ENCODE data around the gene NEDD4L.

NEDD4L gene

GRCh38 chr18:58144671-58145285, 100.8 kb downstream of the NEDD4L start:
- H3K9me3 ChIP-seq (ENCODE audit: insufficient read depth, low read depth, low read length), result peaks cover 2% of the 10 kb centered on the region
- no peak overlapping the region for H3K14ac ChIP-seq (ENCODE audit: low read length)
- H3K36me3 ChIP-seq (ENCODE audit: control insufficient read depth in 1 of 2, insufficient read depth in 2 of 2, low read length in 2 of 2), result no peaks in the 10 kb centered on the region
- H2AK5ac ChIP-seq (ENCODE audit: low read length), result no peak overlapping the region
- no peak overlapping the region for H3K27ac ChIP-seq (ENCODE audit: low read depth, low read length)
- no peak overlapping the region for H3K9ac ChIP-seq (ENCODE audit: low read length)
- H2BK12ac ChIP-seq (ENCODE audit: low read length), result no peak overlapping the region
- H3K4me3 ChIP-seq (ENCODE audit: low read depth, low read length), result no peak overlapping the region
- H4K8ac ChIP-seq (ENCODE audit: low read depth, low read length), result no peak overlapping the region
- H3K23ac ChIP-seq (ENCODE audit: low read length), result no peak overlapping the region
- no CpG with 5 or more reads among the region's 10 CpGs for WGBS (ENCODE audit: extremely low coverage, insufficient coverage, insufficient read length)
- H3K27me3 ChIP-seq (ENCODE audit: insufficient read depth, low read length), result no peaks in the 10 kb centered on the region
- H3K79me1 ChIP-seq (ENCODE audit: low read length), result no peaks in the 10 kb centered on the region
- H3K4me1 ChIP-seq (ENCODE audit: control insufficient read depth in 1 of 2, insufficient read depth in 2 of 2, low read length in 2 of 2), result peaks cover 4 to 6% of the 10 kb centered on the region in 2 experiments
- no peak overlapping the region for H2BK5ac ChIP-seq (ENCODE audit: low read depth, low read length, poor library complexity)
- no peak overlapping the region for H2AFZ ChIP-seq (ENCODE audit: insufficient read depth, low read length, poor library complexity)
- peaks cover 4% of the 10 kb centered on the region for H3K79me2 ChIP-seq (ENCODE audit: control insufficient read depth, insufficient read depth, low read length, poor library complexity)
- peak overlapping the region; percentile 16 for H2BK120ac ChIP-seq (ENCODE audit: insufficient read depth, low read length, poor library complexity)
- no peak for DNase-seq
- peak overlapping the region; percentile 25 for H3K18ac ChIP-seq (ENCODE audit: low read length)
- H3K4me2 ChIP-seq (ENCODE audit: low read length), result no peak overlapping the region
- H3K4ac ChIP-seq (ENCODE audit: low read depth, low read length), result no peak overlapping the region
- peak overlapping the region; percentile 16 for H4K91ac ChIP-seq (ENCODE audit: low read depth, low read length)
- H4K12ac ChIP-seq (ENCODE audit: low read depth, low read length), result no peak overlapping the region

GRCh38 chr18:58146099-58146498, 102.1 kb downstream of the NEDD4L start:
- H4K12ac ChIP-seq (ENCODE audit: low read depth, low read length), result no peak overlapping the region
- H2BK120ac ChIP-seq (ENCODE audit: insufficient read depth, low read length, poor library complexity), result no peak overlapping the region
- DNase-seq, result no peak
- no peak overlapping the region for H3K23ac ChIP-seq (ENCODE audit: low read length)
- H3K4ac ChIP-seq (ENCODE audit: low read depth, low read length), result no peak overlapping the region
- H3K4me3 ChIP-seq (ENCODE audit: low read depth, low read length), result no peak overlapping the region
- no peak overlapping the region for H2AFZ ChIP-seq (ENCODE audit: insufficient read depth, low read length, poor library complexity)
- H3K4me2 ChIP-seq (ENCODE audit: low read length), result no peak overlapping the region
- H3K27me3 ChIP-seq (ENCODE audit: insufficient read depth, low read length), result no peaks in the 10 kb centered on the region
- no peak overlapping the region for H4K8ac ChIP-seq (ENCODE audit: low read depth, low read length)
- H2AK5ac ChIP-seq (ENCODE audit: low read length), result no peak overlapping the region
- H3K4me1 ChIP-seq (ENCODE audit: control insufficient read depth in 1 of 2, insufficient read depth in 2 of 2, low read length in 2 of 2), result peaks cover 6% of the 10 kb centered on the region in 2 experiments
- H2BK5ac ChIP-seq (ENCODE audit: low read depth, low read length, poor library complexity), result no peak overlapping the region
- H3K27ac ChIP-seq (ENCODE audit: low read depth, low read length), result no peak overlapping the region
- no peaks in the 10 kb centered on the region for H3K36me3 ChIP-seq (ENCODE audit: control insufficient read depth in 1 of 2, insufficient read depth in 2 of 2, low read length in 2 of 2)
- H3K9me3 ChIP-seq (ENCODE audit: insufficient read depth, low read depth, low read length), result peaks cover 2% of the 10 kb centered on the region
- H3K79me1 ChIP-seq (ENCODE audit: low read length), result peaks cover 2% of the 10 kb centered on the region
- H3K18ac ChIP-seq (ENCODE audit: low read length), result no peak overlapping the region
- H4K91ac ChIP-seq (ENCODE audit: low read depth, low read length), result no peak overlapping the region
- H3K14ac ChIP-seq (ENCODE audit: low read length), result no peak overlapping the region
- no peak overlapping the region for H3K9ac ChIP-seq (ENCODE audit: low read length)
- no CpG with 5 or more reads among the region's 8 CpGs for WGBS (ENCODE audit: extremely low coverage, insufficient coverage, insufficient read length)
- peaks cover 3% of the 10 kb centered on the region for H3K79me2 ChIP-seq (ENCODE audit: control insufficient read depth, insufficient read depth, low read length, poor library complexity)
- H2BK12ac ChIP-seq (ENCODE audit: low read length), result no peak overlapping the region

GRCh38 chr18:58148954-58149471, 105.0 kb downstream of the NEDD4L start:
- Histone ChIP-seq H2BK5ac (ENCODE audit: low read depth, low read length, poor library complexity) (no peak overlapping the region), H3K9ac (ENCODE audit: low read length) (no peak overlapping the region)
- no CpG with 5 or more reads among the region's 7 CpGs for WGBS (ENCODE audit: extremely low coverage, insufficient coverage, insufficient read length)

GRCh38 chr18:58150772-58151171, 106.7 kb downstream of the NEDD4L start:
- peaks cover 14% of the 10 kb centered on the region for H3K79me1 ChIP-seq (ENCODE audit: low read length)
- no peaks in the 10 kb centered on the region for H3K36me3 ChIP-seq (ENCODE audit: control insufficient read depth in 1 of 2, insufficient read depth in 2 of 2, low read length in 2 of 2)
- no peak overlapping the region for H2AFZ ChIP-seq (ENCODE audit: insufficient read depth, low read length, poor library complexity)
- H3K27ac ChIP-seq (ENCODE audit: low read depth, low read length), result no peak overlapping the region
- DNase-seq, result no peak
- peak overlapping the region; percentile 81 for H2BK120ac ChIP-seq (ENCODE audit: insufficient read depth, low read length, poor library complexity)
- H3K27me3 ChIP-seq (ENCODE audit: insufficient read depth, low read length), result no peaks in the 10 kb centered on the region
- peak overlapping the region; percentile 40 for H2BK5ac ChIP-seq (ENCODE audit: low read depth, low read length, poor library complexity)
- peaks cover 1% of the 10 kb centered on the region for H3K79me2 ChIP-seq (ENCODE audit: control insufficient read depth, insufficient read depth, low read length, poor library complexity)
- no CpG with 5 or more reads among the region's 4 CpGs for WGBS (ENCODE audit: extremely low coverage, insufficient coverage, insufficient read length)
- no peak overlapping the region for H3K4me3 ChIP-seq (ENCODE audit: low read depth, low read length)
- H3K9ac ChIP-seq (ENCODE audit: low read length), result no peak overlapping the region
- peak overlapping the region; percentile 66 for H2AK5ac ChIP-seq (ENCODE audit: low read length)
- peaks cover 17 to 21% of the 10 kb centered on the region in 2 experiments for H3K4me1 ChIP-seq (ENCODE audit: control insufficient read depth in 1 of 2, insufficient read depth in 2 of 2, low read length in 2 of 2)
- H3K4me2 ChIP-seq (ENCODE audit: low read length), result no peak overlapping the region
- peak overlapping the region; percentile 79 for H3K18ac ChIP-seq (ENCODE audit: low read length)
- peak overlapping the region; percentile 64 for H3K4ac ChIP-seq (ENCODE audit: low read depth, low read length)
- peak overlapping the region; percentile 44 for H4K8ac ChIP-seq (ENCODE audit: low read depth, low read length)
- peaks cover 2% of the 10 kb centered on the region for H3K9me3 ChIP-seq (ENCODE audit: insufficient read depth, low read depth, low read length)
- peak overlapping the region; percentile 83 for H2BK12ac ChIP-seq (ENCODE audit: low read length)
- no peak overlapping the region for H3K23ac ChIP-seq (ENCODE audit: low read length)
- peak overlapping the region; percentile 52 for H3K14ac ChIP-seq (ENCODE audit: low read length)
- H4K91ac ChIP-seq (ENCODE audit: low read depth, low read length), result peak overlapping the region; percentile 58
- no peak overlapping the region for H4K12ac ChIP-seq (ENCODE audit: low read depth, low read length)

More at GRCh38 chr18:58148954-58149471, 105.0 kb downstream of the NEDD4L start:
- no peak overlapping the region for H3K4me2 ChIP-seq (ENCODE audit: low read length)
- H3K27me3 ChIP-seq (ENCODE audit: insufficient read depth, low read length), result no peaks in the 10 kb centered on the region
- H3K18ac ChIP-seq (ENCODE audit: low read length), result no peak overlapping the region
- H2BK120ac ChIP-seq (ENCODE audit: insufficient read depth, low read length, poor library complexity), result no peak overlapping the region
- H3K4me1 ChIP-seq (ENCODE audit: control insufficient read depth in 1 of 2, insufficient read depth in 2 of 2, low read length in 2 of 2), result peaks cover 17% of the 10 kb centered on the region in 2 experiments
- no peak overlapping the region for H3K14ac ChIP-seq (ENCODE audit: low read length)
- H3K79me1 ChIP-seq (ENCODE audit: low read length), result peaks cover 7% of the 10 kb centered on the region
- H2BK12ac ChIP-seq (ENCODE audit: low read length), result no peak overlapping the region
- peaks cover 4% of the 10 kb centered on the region for H3K9me3 ChIP-seq (ENCODE audit: insufficient read depth, low read depth, low read length)
- DNase-seq, result no peak
- peaks cover 4% of the 10 kb centered on the region for H3K79me2 ChIP-seq (ENCODE audit: control insufficient read depth, insufficient read depth, low read length, poor library complexity)
- H3K4ac ChIP-seq (ENCODE audit: low read depth, low read length), result no peak overlapping the region
- no peak overlapping the region for H3K23ac ChIP-seq (ENCODE audit: low read length)
- H3K36me3 ChIP-seq (ENCODE audit: control insufficient read depth in 1 of 2, insufficient read depth in 2 of 2, low read length in 2 of 2), result no peaks in the 10 kb centered on the region
- no peak overlapping the region for H4K8ac ChIP-seq (ENCODE audit: low read depth, low read length)
- H3K27ac ChIP-seq (ENCODE audit: low read depth, low read length), result no peak overlapping the region
- no peak overlapping the region for H4K91ac ChIP-seq (ENCODE audit: low read depth, low read length)
- H4K12ac ChIP-seq (ENCODE audit: low read depth, low read length), result no peak overlapping the region
- H2AFZ ChIP-seq (ENCODE audit: insufficient read depth, low read length, poor library complexity), result no peak overlapping the region
- H3K4me3 ChIP-seq (ENCODE audit: low read depth, low read length), result no peak overlapping the region
- no peak overlapping the region for H2AK5ac ChIP-seq (ENCODE audit: low read length)

All from trophoblast cell (in vitro differentiated cells and primary cell).